ENCODE results near the gene ZNF746.
A peak's percentile ranks its signal among the peaks of the same experiment; 100 is the strongest.

GRCh38 chr7:149459540-149460452 is 37.8 kb downstream of the ZNF746 start:
- no peak for TF ChIP-seq CTCF (IDR thresholded peaks at IDR 0.05 in 2 of 3, conservative IDR thresholded peaks at IDR 0.05 in 1 of 3; ENCODE audit: insufficient read depth in 2 of 3, low read depth in 1 of 3, low read length in 3 of 3)
- TF ChIP-seq SREBF1 (IDR thresholded peaks at IDR 0.05; ENCODE audit: borderline replicate concordance, low read depth, low read length) = no peak
- TF ChIP-seq BDP1 (IDR thresholded peaks at IDR 0.05; ENCODE audit: insufficient read depth, insufficient read length) = no peak
- no peak for TF ChIP-seq OTX1 (CRISPR knock-in tag; IDR thresholded peaks at IDR 0.05)
- TF ChIP-seq XRCC5 (IDR thresholded peaks at IDR 0.05; ENCODE audit: low read depth, low read length) = 0 out of 2 replicates have a peak, but pooled peaks have one; percentile 27
- no peak for TF ChIP-seq HNRNPUL1 (IDR thresholded peaks at IDR 0.05; ENCODE audit: low read length)
- TF ChIP-seq EP300 (IDR thresholded peaks at IDR 0.05; ENCODE audit: low read length) = no peak
- no peak for TF ChIP-seq RFX5 (IDR thresholded peaks at IDR 0.05; ENCODE audit: low read depth, low read length)
- TF ChIP-seq KHSRP (IDR thresholded peaks at IDR 0.05) = no peak
- no peak for TF ChIP-seq ZNF79 (CRISPR knock-in tag; IDR thresholded peaks at IDR 0.05; ENCODE audit: low read depth)
- peak; percentile 47; the same call in 1 of the 2 replicates for TF ChIP-seq BHLHE40 (IDR thresholded peaks at IDR 0.05; ENCODE audit: low read length)
- TF ChIP-seq RCOR1 (IDR thresholded peaks at IDR 0.05; ENCODE audit: borderline replicate concordance in 1 of 2, low read depth in 2 of 2, low read length in 2 of 2) = 0 out of 4 replicates have a peak, but pooled peaks of 1 of the 2 experiments have one; percentile 21
- peak; percentile 76 for TF ChIP-seq CTBP1 (IDR thresholded peaks at IDR 0.05; ENCODE audit: borderline replicate concordance)

All from K562 (cell line).